Endothelial cell of hepatic sinusoid (primary cell): ENCODE results near the gene CIC.

Experiments used
- in situ Hi-C: cut with HindIII; loops from 2 replicates; pipeline ENCODE4 v1.10.0; 2017; ENCODE audit warnings: low sequenced_read_pairs

CIC gene

GRCh38 chr19:42285988-42286348, 16.9 kb downstream of the CIC start:
- in situ Hi-C loops: no loop called here

- in situ Hi-C loops: no loop called here
Measured at GRCh38 chr19:42286349-42287016, 17.4 kb downstream of the CIC start.

GRCh38 chr19:42287017-42287826, 18.2 kb downstream of the CIC start:
- in situ Hi-C loops: no loop called here

- in situ Hi-C loops: no loop called here
Measured at GRCh38 chr19:42287827-42288107, 18.7 kb downstream of the CIC start.

GRCh38 chr19:42288387-42288786, 19.3 kb downstream of the CIC start:
- in situ Hi-C loops: no loop called here

GRCh38 chr19:42288881-42289555, 20.0 kb downstream of the CIC start:
- in situ Hi-C loops: no loop called here

- in situ Hi-C loops: no loop called here
Measured at GRCh38 chr19:42289556-42290041, 20.5 kb downstream of the CIC start.

GRCh38 chr19:42290136-42290522, 21.1 kb downstream of the CIC start:
- in situ Hi-C loops: no loop called here

GRCh38 chr19:42290523-42291434, 21.7 kb downstream of the CIC start:
- in situ Hi-C loops: no loop called here

- in situ Hi-C loops: no loop called here
Measured at GRCh38 chr19:42291435-42291810, 22.4 kb downstream of the CIC start.

GRCh38 chr19:42292042-42292960, 23.2 kb downstream of the CIC start:
- in situ Hi-C loops: no loop called here

- in situ Hi-C loops: no loop called here
Measured at GRCh38 chr19:42292963-42293362, 23.9 kb downstream of the CIC start.

- in situ Hi-C loops: no loop called here
Measured at GRCh38 chr19:42293540-42293939, 24.5 kb downstream of the CIC start.

- in situ Hi-C loops: no loop called here
Measured at GRCh38 chr19:42293948-42294347, 24.9 kb downstream of the CIC start.

GRCh38 chr19:42294471-42295137, 25.6 kb downstream of the CIC start:
- in situ Hi-C loops: no loop called here

GRCh38 chr19:42295342-42295741, 26.3 kb downstream of the CIC start:
- in situ Hi-C loops: no loop called here

- in situ Hi-C loops: no loop called here
Measured at GRCh38 chr19:42295831-42296525, 26.9 kb downstream of the CIC start.

GRCh38 chr19:42297039-42297438, 28.0 kb downstream of the CIC start:
- in situ Hi-C loops: no loop called here

GRCh38 chr19:42301646-42302203, 32.7 kb downstream of the CIC start, which contains the start of gene PRR19:
PRR19 (plus strand) TSS chr19:42302132; CDS start chr19:42309585, 7,453 bp downstream.
- in situ Hi-C loops: no loop called here
